GM23338 (cell line): ENCODE results near the gene EXOC6B. TPM values are rescaled to one million over a fixed set of nuclear protein-coding genes. Genes with fewer than 3 reads are reported as not detected.

Source experiments
- ATAC-seq: fragments of 200-7000 bp; cut with Tn5 transposase; 3 replicates; pipeline ENCODE4 v1.9.1; 2020
- DNase-seq: peaks from one replicate; pipeline ENCODE4 v3.0.0-alpha.2; 2015; ENCODE audit warnings: low spot score
- H2AFZ ChIP-seq: fragments of 200-600 bp; sonication (generic); 2 replicates; pipeline ENCODE4 v1.8.0; 2016; ENCODE audit warnings: antibody characterized with exemption, mild to moderate bottlenecking, moderate library complexity
- H3F3A ChIP-seq: fragments of 200-600 bp; sonication (generic); replicated peaks from 2 replicates; pipeline ENCODE4 v1.8.0; 2017; ENCODE audit warnings: antibody characterized with exemption, mixed run types, low read depth
- H3K27ac ChIP-seq: fragments of 200-600 bp; sonication (generic); 2 replicates; pipeline ENCODE4 v1.6.1; 2016; ENCODE audit warnings: low read depth
- H3K27me3 ChIP-seq: fragments of 200-600 bp; sonication (generic); 2 replicates; pipeline ENCODE4 v1.8.0; 2016; ENCODE audit warnings: mild to moderate bottlenecking, mixed run types, moderate library complexity; ENCODE audit not compliant: insufficient read depth
- H3K36me3 ChIP-seq: fragments of 200-600 bp; sonication (generic); 2 replicates; pipeline ENCODE4 v1.8.0; 2016; ENCODE audit warnings: mild to moderate bottlenecking; ENCODE audit not compliant: insufficient read depth
- H3K4me1 ChIP-seq: fragments of 200-600 bp; sonication (generic); 2 replicates; pipeline ENCODE4 v1.8.0; 2016; ENCODE audit warnings: mild to moderate bottlenecking, moderate library complexity; ENCODE audit not compliant: insufficient read depth
- H3K4me2 ChIP-seq: fragments of 200-600 bp; sonication (generic); 2 replicates; pipeline ENCODE4 v1.7.1; 2017; ENCODE audit warnings: mixed run types
- H3K4me3 ChIP-seq: fragments of 200-600 bp; sonication (generic); 2 replicates; pipeline ENCODE4 v1.6.1; 2016; ENCODE audit warnings: mixed run types
- H3K79me2 ChIP-seq: fragments of 200-600 bp; sonication (generic); replicated peaks from 2 replicates; pipeline ENCODE4 v1.8.0; 2017; ENCODE audit warnings: mild to moderate bottlenecking; ENCODE audit not compliant: insufficient read depth
- H3K9me2 ChIP-seq: fragments of 200-600 bp; sonication (generic); 2 replicates; pipeline ENCODE4 v1.8.0; 2017; ENCODE audit not compliant: insufficient read depth
- H4K20me1 ChIP-seq: fragments of 200-600 bp; sonication (generic); replicated peaks from 2 replicates; pipeline ENCODE4 v1.8.0; 2017; ENCODE audit warnings: mild to moderate bottlenecking; ENCODE audit not compliant: insufficient read depth
- H3K27ac Mint-ChIP-seq: 2 replicates; pipeline ENCODE4 v1.8.0; 2020; ENCODE audit warnings: inconsistent platforms, mild to moderate bottlenecking, moderate library complexity, mixed read lengths
- H3K27me3 Mint-ChIP-seq: 3 replicates; pipeline ENCODE4 v1.8.0; 2022; ENCODE audit warnings: low read depth, mild to moderate bottlenecking, moderate library complexity, mixed read lengths, inconsistent platforms; ENCODE audit not compliant: insufficient read depth, poor library complexity
- H3K36me3 Mint-ChIP-seq: 3 replicates; pipeline ENCODE4 v1.8.0; 2021; ENCODE audit warnings: low read depth, mild to moderate bottlenecking, inconsistent platforms, moderate library complexity, mixed read lengths
- H3K4me1 Mint-ChIP-seq: 3 replicates; pipeline ENCODE4 v1.8.0; 2020; ENCODE audit warnings: mild to moderate bottlenecking, inconsistent platforms, mixed read lengths
- H3K4me3 Mint-ChIP-seq: 3 replicates; pipeline ENCODE4 v1.8.0; 2021; ENCODE audit warnings: moderate library complexity, mild to moderate bottlenecking, inconsistent platforms, mixed read lengths
- H3K9me3 Mint-ChIP-seq: 3 replicates; pipeline ENCODE4 v1.8.0; 2020; ENCODE audit warnings: moderate library complexity, mild to moderate bottlenecking, inconsistent platforms, mixed read lengths
- CREB1 ChIP-seq: fragments of 250-450 bp; sonication (Bioruptor Pico); IDR thresholded peaks from 2 replicates; pipeline ENCODE4 v1.5.0; 2020; ENCODE audit warnings: low read depth, mild to moderate bottlenecking, moderate library complexity
- CTCF ChIP-seq, 2 experiments: fragments of 200-600 bp in 1 of 2; sonication (generic) in 1 of 2; conservative IDR thresholded peaks; 2 replicates each; pipeline versions ENCODE4 v1.5.1 to v1.6.1; 2016 to 2017; ENCODE audit warnings: antibody characterized with exemption in 2 of 2, low read depth in 2 of 2, mild to moderate bottlenecking in 2 of 2, moderate library complexity in 1 of 2
- ETS1 ChIP-seq: IDR thresholded peaks from 2 replicates; pipeline ENCODE4 v1.6.1; 2016; ENCODE audit warnings: antibody characterized with exemption
- EZH2 ChIP-seq: fragments of 200-600 bp; sonication (generic); IDR thresholded peaks from one replicate; pipeline ENCODE4 v1.8.0; 2017; ENCODE audit warnings: antibody characterized with exemption, mild to moderate bottlenecking, low read depth; ENCODE audit not compliant: unreplicated experiment
- EZH2phosphoT487 ChIP-seq: fragments of 200-600 bp; sonication (generic); IDR thresholded peaks from one replicate; pipeline ENCODE4 v1.8.1; 2018; ENCODE audit warnings: antibody characterized with exemption; ENCODE audit not compliant: unreplicated experiment
- JUNB ChIP-seq: IDR thresholded peaks from one replicate; pipeline ENCODE4 v1.6.1; 2016; ENCODE audit warnings: antibody characterized with exemption; ENCODE audit not compliant: unreplicated experiment
- NANOG ChIP-seq: IDR thresholded peaks from 2 replicates; pipeline ENCODE4 v1.6.1; 2016; ENCODE audit warnings: antibody characterized with exemption, borderline replicate concordance
- POLR2AphosphoS5 ChIP-seq: IDR thresholded peaks from 2 replicates; pipeline ENCODE4 v1.6.1; 2016; ENCODE audit warnings: antibody characterized with exemption, low read depth
- REST ChIP-seq: IDR thresholded peaks from one replicate; pipeline ENCODE4 v1.6.1; 2018; ENCODE audit warnings: antibody characterized with exemption; ENCODE audit not compliant: unreplicated experiment
- STAT1 ChIP-seq: IDR thresholded peaks from one replicate; pipeline ENCODE4 v1.6.1; 2016; ENCODE audit warnings: antibody characterized with exemption; ENCODE audit not compliant: unreplicated experiment
- ZNF114 ChIP-seq: fragments of 250-450 bp; sonication (Bioruptor Pico); IDR thresholded peaks from 2 replicates; pipeline ENCODE4 v1.5.0; 2020; ENCODE audit warnings: mild to moderate bottlenecking, moderate library complexity
- ZNF331 ChIP-seq: fragments of 250-450 bp; sonication (Bioruptor Pico); IDR thresholded peaks from 2 replicates; pipeline ENCODE4 v1.5.0; 2020; ENCODE audit warnings: low read depth, mild to moderate bottlenecking, moderate library complexity
- ZNF462 ChIP-seq: fragments of 250-450 bp; sonication (Bioruptor Pico); IDR thresholded peaks from 2 replicates; pipeline ENCODE4 v1.5.0; 2020; ENCODE audit warnings: mild to moderate bottlenecking, moderate library complexity
- long read RNA-seq: library from polyadenylated mRNA; unstranded; transcript quantifications from one replicate; pipeline ENCODE4 v2.0.0, GENCODE V29; 2020; ENCODE audit not compliant: unreplicated experiment
- polyA plus RNA-seq: library from polyadenylated mRNA; unstranded; fragments of >200 nt; fragmentation: Nextera tagmentation; extraction: Ambion mirVana; gene quantifications from 2 replicates; pipeline ENCODE4 v1.2.1, GENCODE V29; 2016
- total RNA-seq: library from RNA; depleted of rRNA; stranded (reverse); fragments of >200 nt; shearing (Covaris generic); gene quantifications from 2 replicates; pipeline ENCODE4 v1.2.3, GENCODE V29; 2014; rRNA removed

The EXOC6B gene
- total RNA-seq (43.5 and 45.9 TPM in 2 replicates), polyA plus RNA-seq (6.7 and 7.2 TPM in 2 replicates)
- long read RNA-seq, partial matches to known transcripts: 0 of 4 reads
- long read RNA-seq, other reads (novel, unspliced or antisense): 4 of 4 reads

- Histone ChIP-seq H3K27me3 (no peaks in the 10 kb centered on the region), H3K4me1 (peaks cover 15% of the 10 kb centered on the region), H4K20me1 (no peaks in the 10 kb centered on the region), H3K27ac (peak within 1 kb of the TSS; percentile 78; the same call in 1 of the 2 replicates), H3F3A (no peaks in the 10 kb centered on the region; the same call in 1 of the 2 replicates), H3K4me3 (peak within 1 kb of the TSS; percentile 92), H2AFZ (peak within 1 kb of the TSS; percentile 96), H3K9me2 (no peaks in the 10 kb centered on the region; the same call in 1 of the 2 replicates), H3K79me2 (peaks cover 27% of the 10 kb centered on the region), H3K36me3 (no peaks in the 10 kb centered on the region), H3K4me2 (peak within 1 kb of the TSS; percentile 85)
- peak within 1 kb of the TSS; percentile 98 for H3K4me3 Mint-ChIP-seq
- peak within 1 kb of the TSS; percentile 96 for H3K27ac Mint-ChIP-seq
- DNase-seq: peak; percentile 98
- no peaks in the 10 kb centered on the region for H3K9me3 Mint-ChIP-seq
- H3K27me3 Mint-ChIP-seq: peaks cover 6% of the 10 kb centered on the region
- peaks cover 3% of the 10 kb centered on the region for H3K36me3 Mint-ChIP-seq
- TF ChIP-seq ZNF462 (CRISPR knock-in tag) (no peak), CTCF (conservative IDR thresholded peaks at IDR 0.05; ENCODE audit: low read depth in 2 of 2) (no peak), EZH2phosphoT487 (no peak), ETS1 (peak; percentile 76), STAT1 (no peak), ZNF114 (CRISPR knock-in tag) (no peak), CREB1 (peak; percentile 94), POLR2AphosphoS5 (peak; percentile 95), JUNB (no peak), ZNF331 (no peak), EZH2 (no peak), REST (peak; percentile 26), NANOG (no peak)
- ATAC-seq: peak; percentile 94
- peaks cover 24% of the 10 kb centered on the region for H3K4me1 Mint-ChIP-seq
Observed at GRCh38 chr2:72825257-72826155, at the start of gene EXOC6B. EXOC6B (minus strand) TSS chr2:72826033.
